ENCODE results near the gene KIF20A. TPM values are rescaled to one million over a fixed set of nuclear protein-coding genes. Genes with fewer than 3 reads are reported as not detected.

KIF20A gene
- total RNA-seq, 1 donor from 2014 or later = 158 TPM

- peak within 1 kb of the TSS; percentile 86 for H3K27ac Mint-ChIP-seq
These were observed 39.7 kb upstream of the KIF20A start, which contains the start of gene NME5 for GRCh38 chr5:138138949-138139780. Gene NME5, minus strand, starts transcription at chr5:138139428. Its CDS starts 648 bp downstream, at chr5:138138780.

DNA sequence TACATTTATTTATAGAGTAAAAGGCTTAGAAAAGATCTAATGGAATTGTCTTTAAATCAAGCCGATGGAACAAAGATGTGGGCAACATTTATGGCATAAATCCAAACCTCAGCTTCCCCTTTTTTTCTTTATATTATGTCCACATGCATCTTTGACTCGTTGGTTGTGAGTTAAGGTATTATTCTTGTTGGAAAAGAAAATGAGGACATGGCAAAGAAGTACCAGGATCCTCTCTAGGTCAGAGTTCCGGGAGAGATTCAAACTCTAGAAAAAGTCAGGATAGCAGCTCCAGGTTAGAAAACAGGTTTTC, 39.2 kb upstream of the KIF20A start:
- Mint-ChIP-seq H3K4me1 (peaks cover 6% of the 10 kb centered on the region), H3K4me3 (peak overlapping the region; percentile 91)

More at GRCh38 chr5:138138949-138139780, 39.7 kb upstream of the KIF20A start, which contains the start of gene NME5:
- H3F3A ChIP-seq (ENCODE audit: low read depth) = no peaks in the 10 kb centered on the region
- DNase-seq (ENCODE audit: low spot score) = peak; percentile 78
- H3K27ac ChIP-seq = no peak within 1 kb of the TSS
- Mint-ChIP-seq H3K4me1 (peaks cover 6% of the 10 kb centered on the region), H3K9me3 (no peaks in the 10 kb centered on the region), H3K27me3 (ENCODE audit: insufficient read depth, low read depth) (no peaks in the 10 kb centered on the region), H3K4me3 (peak within 1 kb of the TSS; percentile 91), H3K36me3 (no peaks in the 10 kb centered on the region)
- H3K79me2 ChIP-seq (ENCODE audit: low read depth) = no peaks in the 10 kb centered on the region
- no peaks in the 10 kb centered on the region for H3K9me3 ChIP-seq (ENCODE audit: low read depth)
- no peak within 1 kb of the TSS for H3K9ac ChIP-seq
- no peaks in the 10 kb centered on the region for H3K36me3 ChIP-seq
- peaks cover 4% of the 10 kb centered on the region for H3K4me1 ChIP-seq
- H3K27me3 ChIP-seq = no peaks in the 10 kb centered on the region
- no peak for TF ChIP-seq EZH2 (IDR thresholded peaks at IDR 0.05)
- TF ChIP-seq, protein P1, sequence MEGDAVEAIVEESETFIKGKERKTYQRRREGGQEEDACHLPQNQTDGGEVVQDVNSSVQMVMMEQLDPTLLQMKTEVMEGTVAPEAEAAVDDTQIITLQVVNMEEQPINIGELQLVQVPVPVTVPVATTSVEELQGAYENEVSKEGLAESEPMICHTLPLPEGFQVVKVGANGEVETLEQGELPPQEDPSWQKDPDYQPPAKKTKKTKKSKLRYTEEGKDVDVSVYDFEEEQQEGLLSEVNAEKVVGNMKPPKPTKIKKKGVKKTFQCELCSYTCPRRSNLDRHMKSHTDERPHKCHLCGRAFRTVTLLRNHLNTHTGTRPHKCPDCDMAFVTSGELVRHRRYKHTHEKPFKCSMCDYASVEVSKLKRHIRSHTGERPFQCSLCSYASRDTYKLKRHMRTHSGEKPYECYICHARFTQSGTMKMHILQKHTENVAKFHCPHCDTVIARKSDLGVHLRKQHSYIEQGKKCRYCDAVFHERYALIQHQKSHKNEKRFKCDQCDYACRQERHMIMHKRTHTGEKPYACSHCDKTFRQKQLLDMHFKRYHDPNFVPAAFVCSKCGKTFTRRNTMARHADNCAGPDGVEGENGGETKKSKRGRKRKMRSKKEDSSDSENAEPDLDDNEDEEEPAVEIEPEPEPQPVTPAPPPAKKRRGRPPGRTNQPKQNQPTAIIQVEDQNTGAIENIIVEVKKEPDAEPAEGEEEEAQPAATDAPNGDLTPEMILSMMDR (IDR thresholded peaks at IDR 0.05) = no peak
- TF ChIP-seq EZH2phosphoT487 (IDR thresholded peaks at IDR 0.05) = no peak
- no peaks in the 10 kb centered on the region for H4K20me1 ChIP-seq (ENCODE audit: low read depth)
- peak within 1 kb of the TSS; percentile 70 for H3K4me3 ChIP-seq
- peak within 1 kb of the TSS; percentile 97 for H2AFZ ChIP-seq (replicated peaks)
- H3K4me2 ChIP-seq = peak within 1 kb of the TSS; percentile 76

GRCh38 chr5:138140268-138140667, 38.6 kb upstream of the KIF20A start:
- H3K27ac Mint-ChIP-seq = no peak overlapping the region
- no peaks in the 10 kb centered on the region for H3F3A ChIP-seq (ENCODE audit: low read depth)
- H3K4me2 ChIP-seq = no peak overlapping the region
- DNase-seq (ENCODE audit: low spot score) = no peak
- H3K4me1 ChIP-seq = peaks cover 4% of the 10 kb centered on the region
- H3K4me3 Mint-ChIP-seq = peak overlapping the region; percentile 21
- peak overlapping the region; percentile 97 for H2AFZ ChIP-seq (replicated peaks)
- H3K36me3 Mint-ChIP-seq = no peaks in the 10 kb centered on the region
- H3K9me3 ChIP-seq (ENCODE audit: low read depth) = no peaks in the 10 kb centered on the region
- no peak overlapping the region for H3K4me3 ChIP-seq
- no peaks in the 10 kb centered on the region for H3K79me2 ChIP-seq (ENCODE audit: low read depth)
- H3K9me3 Mint-ChIP-seq = no peaks in the 10 kb centered on the region
- no peaks in the 10 kb centered on the region for H3K27me3 ChIP-seq
- TF ChIP-seq, protein P1 (IDR thresholded peaks at IDR 0.05) = no peak
- no peak for TF ChIP-seq EZH2 (IDR thresholded peaks at IDR 0.05)
- no peak for TF ChIP-seq EZH2phosphoT487 (IDR thresholded peaks at IDR 0.05)
- no peak overlapping the region for H3K9ac ChIP-seq
- no peaks in the 10 kb centered on the region for H3K36me3 ChIP-seq
- no peaks in the 10 kb centered on the region for H4K20me1 ChIP-seq (ENCODE audit: low read depth)
- no peak overlapping the region for H3K27ac ChIP-seq
- H3K27me3 Mint-ChIP-seq (ENCODE audit: insufficient read depth, low read depth) = no peaks in the 10 kb centered on the region
- H3K4me1 Mint-ChIP-seq = peaks cover 6% of the 10 kb centered on the region

More for the DNA sequence above, 39.2 kb upstream of the KIF20A start:
- Histone ChIP-seq H3K4me1 (peaks cover 4% of the 10 kb centered on the region), H2AFZ (replicated peaks) (peak overlapping the region; percentile 97), H3K27ac (no peak overlapping the region), H3K36me3 (no peaks in the 10 kb centered on the region), H3K27me3 (no peaks in the 10 kb centered on the region), H3K4me3 (peak overlapping the region; percentile 70), H3K4me2 (peak overlapping the region; percentile 76), H3F3A (ENCODE audit: low read depth) (no peaks in the 10 kb centered on the region), H4K20me1 (ENCODE audit: low read depth) (no peaks in the 10 kb centered on the region), H3K9me3 (ENCODE audit: low read depth) (no peaks in the 10 kb centered on the region), H3K9ac (no peak overlapping the region), H3K79me2 (ENCODE audit: low read depth) (no peaks in the 10 kb centered on the region)
- H3K9me3 Mint-ChIP-seq = no peaks in the 10 kb centered on the region
- TF ChIP-seq EZH2phosphoT487 (IDR thresholded peaks at IDR 0.05) = no peak
- TF ChIP-seq, protein P1 (IDR thresholded peaks at IDR 0.05) = no peak
- no peak for TF ChIP-seq EZH2 (IDR thresholded peaks at IDR 0.05)
- no peak for DNase-seq (ENCODE audit: low spot score)
- no peaks in the 10 kb centered on the region for H3K27me3 Mint-ChIP-seq (ENCODE audit: insufficient read depth, low read depth)
- H3K27ac Mint-ChIP-seq = no peak overlapping the region
- no peaks in the 10 kb centered on the region for H3K36me3 Mint-ChIP-seq

Data from neural progenitor cell (in vitro differentiated cells).